ENCODE data around the gene CACNA1S. TPM values are rescaled to one million over a fixed set of nuclear protein-coding genes. Genes with fewer than 3 reads are reported as not detected.

The CACNA1S gene
- total and polyA plus RNA-seq, 2 donors (not counting 1 experiment from before 2014, with no cell fraction given): not detected

DNA sequence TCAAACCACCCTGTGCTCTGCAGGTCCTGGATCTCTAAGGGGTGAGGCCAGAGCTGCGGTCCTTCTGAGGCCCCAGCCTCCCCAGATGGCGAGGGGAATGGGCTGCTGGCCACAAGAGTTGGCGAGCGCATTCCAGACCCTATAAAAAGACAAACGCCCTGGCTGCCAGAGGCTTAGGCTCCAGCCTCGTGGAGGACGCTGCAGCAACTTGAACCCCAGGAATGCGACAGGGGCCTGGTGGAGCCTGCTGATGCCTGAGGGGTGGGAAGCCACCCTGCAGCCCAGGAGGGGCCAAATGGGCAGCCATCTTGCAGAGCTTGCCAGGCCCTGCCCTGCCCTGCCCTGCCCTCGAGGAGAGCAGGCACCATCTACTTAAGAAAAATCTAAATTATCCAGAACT is 8.6 kb downstream of the CACNA1S start:
- ChIA-PET POLR2A (no interaction called here), CTCF (no interaction called here)
- H3K4me3 Mint-ChIP-seq: no peak overlapping the region
- H4K20me1 ChIP-seq (ENCODE audit: control insufficient read depth, insufficient read depth, low read length, poor library complexity, severe bottlenecking): no peaks in the 10 kb centered on the region
- H3K27me3 ChIP-seq (replicated peaks in 1 of 4; ENCODE audit: control extremely low read depth in 1 of 4, control insufficient read depth in 3 of 4, insufficient read depth in 4 of 4, low read length in 3 of 4): no peaks in the 10 kb centered on the region
- H3K4me1 Mint-ChIP-seq: no peaks in the 10 kb centered on the region
- H3K36me3 ChIP-seq (replicated peaks in 1 of 2; ENCODE audit: control extremely low read depth in 1 of 2, control insufficient read depth in 1 of 2, extremely low read depth in 1 of 2, insufficient read depth in 2 of 2, low read length in 1 of 2): no peaks in the 10 kb centered on the region
- WGBS (ENCODE audit: insufficient coverage): 86% methylated on average over 8 of the region's 9 CpGs
- intact Hi-C loops (cut with micrococcal nuclease): no loop called here
- H3K9ac ChIP-seq (ENCODE audit: low read length): no peak overlapping the region
- no peak for DNase-seq
- TF ChIP-seq, protein P1, sequence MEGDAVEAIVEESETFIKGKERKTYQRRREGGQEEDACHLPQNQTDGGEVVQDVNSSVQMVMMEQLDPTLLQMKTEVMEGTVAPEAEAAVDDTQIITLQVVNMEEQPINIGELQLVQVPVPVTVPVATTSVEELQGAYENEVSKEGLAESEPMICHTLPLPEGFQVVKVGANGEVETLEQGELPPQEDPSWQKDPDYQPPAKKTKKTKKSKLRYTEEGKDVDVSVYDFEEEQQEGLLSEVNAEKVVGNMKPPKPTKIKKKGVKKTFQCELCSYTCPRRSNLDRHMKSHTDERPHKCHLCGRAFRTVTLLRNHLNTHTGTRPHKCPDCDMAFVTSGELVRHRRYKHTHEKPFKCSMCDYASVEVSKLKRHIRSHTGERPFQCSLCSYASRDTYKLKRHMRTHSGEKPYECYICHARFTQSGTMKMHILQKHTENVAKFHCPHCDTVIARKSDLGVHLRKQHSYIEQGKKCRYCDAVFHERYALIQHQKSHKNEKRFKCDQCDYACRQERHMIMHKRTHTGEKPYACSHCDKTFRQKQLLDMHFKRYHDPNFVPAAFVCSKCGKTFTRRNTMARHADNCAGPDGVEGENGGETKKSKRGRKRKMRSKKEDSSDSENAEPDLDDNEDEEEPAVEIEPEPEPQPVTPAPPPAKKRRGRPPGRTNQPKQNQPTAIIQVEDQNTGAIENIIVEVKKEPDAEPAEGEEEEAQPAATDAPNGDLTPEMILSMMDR (IDR thresholded peaks at IDR 0.05): no peak
- no peak overlapping the region for H3K27ac ChIP-seq (ENCODE audit: low read length in 2 of 2)
- no peak for ATAC-seq (ENCODE audit: low read depth)
- no peak overlapping the region for H3K4me3 ChIP-seq (ENCODE audit: control extremely low read depth in 1 of 5, extremely low read depth in 1 of 5, insufficient read depth in 1 of 5, low read depth in 2 of 5, low read length in 4 of 5)
- H2AFZ ChIP-seq (ENCODE audit: insufficient read depth, low read depth, low read length, poor library complexity, severe bottlenecking): no peak overlapping the region
- H3K27me3 Mint-ChIP-seq: peaks cover 7% of the 10 kb centered on the region
- H3K9me3 Mint-ChIP-seq (ENCODE audit: insufficient read depth): no peaks in the 10 kb centered on the region
- H3K4me2 ChIP-seq (replicated peaks; ENCODE audit: low read depth, low read length, poor library complexity, severe bottlenecking): no peak overlapping the region
- H3K79me2 ChIP-seq (ENCODE audit: control insufficient read depth, insufficient read depth, low read length): no peaks in the 10 kb centered on the region
- no peak overlapping the region for H3K27ac Mint-ChIP-seq
- no peaks in the 10 kb centered on the region for H3K4me1 ChIP-seq (ENCODE audit: control insufficient read depth in 2 of 2, insufficient read depth in 2 of 2, low read length in 2 of 2)
- no peaks in the 10 kb centered on the region for H3K9me3 ChIP-seq (ENCODE audit: control extremely low read depth in 1 of 3, control insufficient read depth in 2 of 3, insufficient read depth in 1 of 3, low read length in 2 of 3)

DNA sequence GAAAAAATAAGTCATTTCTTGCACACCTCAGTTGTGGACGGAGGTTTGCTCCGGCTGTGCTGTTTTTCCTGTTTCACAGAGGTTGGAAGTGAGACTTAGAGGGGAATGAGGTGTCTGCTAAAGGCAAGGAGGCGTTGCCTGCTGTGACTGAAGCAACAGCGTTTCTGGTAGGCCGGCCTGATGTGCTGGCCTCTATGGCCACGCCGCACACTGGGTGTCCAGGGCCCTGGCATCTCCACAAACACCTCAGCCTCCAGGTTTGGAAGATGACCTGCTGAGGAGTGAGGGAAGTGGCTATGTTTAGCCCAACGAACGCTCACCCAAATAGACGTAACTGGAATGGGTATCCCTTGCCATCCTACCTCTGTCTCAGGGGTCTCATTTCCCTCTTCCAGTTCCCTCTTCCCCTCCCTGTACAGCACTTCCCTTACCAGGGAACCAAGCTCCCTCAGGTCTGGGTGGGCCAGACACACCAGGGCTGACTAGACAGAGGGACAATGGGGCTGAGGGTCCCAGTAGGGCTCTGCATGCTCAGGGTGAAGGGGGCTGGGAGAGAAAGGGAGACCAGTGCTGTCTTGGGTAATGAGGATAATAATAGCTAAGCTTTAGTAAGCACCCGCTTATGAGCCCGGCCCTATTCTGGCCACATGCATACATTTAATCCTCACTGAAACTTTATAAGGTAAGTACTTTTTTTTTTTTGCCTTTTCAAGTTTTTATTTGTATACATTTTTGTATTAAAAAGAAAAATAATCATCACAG is 11.9 kb downstream of the CACNA1S start:
- peaks cover 4% of the 10 kb centered on the region for H3K27me3 Mint-ChIP-seq
- POLR2A ChIA-PET: no interaction called here
- no peak overlapping the region for H3K27ac Mint-ChIP-seq

More for the DNA sequence above, 11.9 kb downstream of the CACNA1S start:
- no peaks in the 10 kb centered on the region for H4K20me1 ChIP-seq (ENCODE audit: control insufficient read depth, insufficient read depth, low read length, poor library complexity, severe bottlenecking)
- intact Hi-C loops (cut with micrococcal nuclease): no loop called here
- no peaks in the 10 kb centered on the region for H3K4me1 ChIP-seq (ENCODE audit: control insufficient read depth in 2 of 2, insufficient read depth in 2 of 2, low read length in 2 of 2)
- ATAC-seq (ENCODE audit: low read depth) (no peak), DNase-seq (no peak)
- 90% methylated on average over 3 of the region's 12 CpGs for WGBS (ENCODE audit: insufficient coverage)
- H3K9me3 Mint-ChIP-seq (ENCODE audit: insufficient read depth): no peaks in the 10 kb centered on the region
- no peaks in the 10 kb centered on the region for H3K27me3 ChIP-seq (replicated peaks in 1 of 4; ENCODE audit: control extremely low read depth in 1 of 4, control insufficient read depth in 3 of 4, insufficient read depth in 4 of 4, low read length in 3 of 4)
- no peak overlapping the region for H3K9ac ChIP-seq (ENCODE audit: low read length)
- H3K79me2 ChIP-seq (ENCODE audit: control insufficient read depth, insufficient read depth, low read length): no peaks in the 10 kb centered on the region
- H3K4me3 ChIP-seq (ENCODE audit: control extremely low read depth in 1 of 5, extremely low read depth in 1 of 5, insufficient read depth in 1 of 5, low read depth in 2 of 5, low read length in 4 of 5): no peak overlapping the region
- H3K4me1 Mint-ChIP-seq: no peaks in the 10 kb centered on the region
- H3K9me3 ChIP-seq (ENCODE audit: control extremely low read depth in 1 of 3, control insufficient read depth in 2 of 3, insufficient read depth in 1 of 3, low read length in 2 of 3): no peaks in the 10 kb centered on the region
- no peak for TF ChIP-seq EZH2 (IDR thresholded peaks at IDR 0.05; ENCODE audit: borderline replicate concordance, insufficient read depth, low read depth, low read length, poor library complexity, severe bottlenecking)
- TF ChIP-seq, protein P1 (IDR thresholded peaks at IDR 0.05): no peak
- H3K27ac ChIP-seq (ENCODE audit: low read length in 2 of 2): no peak overlapping the region
- CTCF ChIA-PET: interaction anchor here (0.7 kb wide), 1 partner anchor 59 kb away, joined by 5 read pairs; no protein-coding TSS in a partner anchor
- no peak overlapping the region for H2AFZ ChIP-seq (ENCODE audit: insufficient read depth, low read depth, low read length, poor library complexity, severe bottlenecking)
- no peak overlapping the region for H3K4me3 Mint-ChIP-seq
- no peaks in the 10 kb centered on the region for H3K36me3 ChIP-seq (replicated peaks in 1 of 2; ENCODE audit: control extremely low read depth in 1 of 2, control insufficient read depth in 1 of 2, extremely low read depth in 1 of 2, insufficient read depth in 2 of 2, low read length in 1 of 2)
- H3K4me2 ChIP-seq (replicated peaks; ENCODE audit: low read depth, low read length, poor library complexity, severe bottlenecking): no peak overlapping the region

Data from B cell (primary cell).